H1 (cell line): ENCODE data around the gene KLHL1. TPM values are rescaled to one million over a fixed set of nuclear protein-coding genes. Genes with fewer than 3 reads are reported as not detected.

Experiments
- CTCF ChIA-PET: fragments of 300-600 bp; sonication (Branson Sonifier 250); formaldehyde crosslinking; loops from one replicate; lab custom pipeline; 2021; ENCODE audit not compliant: partially characterized antibody; lab: Charles Lee
- POLR2A ChIA-PET: fragments of 300-600 bp; sonication (Branson Sonifier 250); formaldehyde crosslinking; loops from one replicate; lab custom pipeline; 2021; ENCODE audit warnings: inconsistent platforms; ENCODE audit not compliant: partially characterized antibody; lab: Charles Lee
- DNase-seq, 2 experiments: peaks; one replicate each; pipeline versions ENCODE4 v3.0.0 to v3.0.0-alpha.2; 2010 to 2022; ENCODE audit warnings: low spot score in 2 of 2, low read depth in 1 of 2, mixed read lengths in 1 of 2
- FAIRE-seq: peaks from 2 replicates; lab custom pipeline; 2011; peaks lifted over from hg19 to GRCh38; lab: Jason Lieb, UNC
- H2AFZ ChIP-seq: 2 replicates; pipeline ENCODE4 v1.8.1; 2012; ENCODE audit warnings: low read length, inconsistent platforms
- H2AK5ac ChIP-seq: 2 replicates; pipeline ENCODE4 v1.6.1; 2013; ENCODE audit warnings: low read depth, low read length
- H2BK120ac ChIP-seq: replicated peaks from 2 replicates; pipeline ENCODE3; 2013; ENCODE audit warnings: low read depth, low read length, inconsistent platforms
- H2BK12ac ChIP-seq: 2 replicates; pipeline ENCODE4 v1.6.1; 2013; ENCODE audit warnings: low read depth, low read length
- H2BK15ac ChIP-seq: 2 replicates; pipeline ENCODE4 v1.6.1; 2013; ENCODE audit warnings: low read length
- H2BK20ac ChIP-seq: 2 replicates; pipeline ENCODE4 v1.6.1; 2013; ENCODE audit warnings: low read length
- H2BK5ac ChIP-seq: 2 replicates; pipeline ENCODE4 v1.6.1; 2013; ENCODE audit warnings: low read depth, low read length
- H3K14ac ChIP-seq: 2 replicates; pipeline ENCODE4 v1.6.1; 2013; ENCODE audit warnings: inconsistent platforms; ENCODE audit not compliant: insufficient read length
- H3K18ac ChIP-seq: 2 replicates; pipeline ENCODE4 v1.6.1; 2013; ENCODE audit warnings: low read length; ENCODE audit errors: extremely low read depth
- H3K23ac ChIP-seq: 2 replicates; pipeline ENCODE4 v1.6.1; 2013; ENCODE audit warnings: inconsistent platforms; ENCODE audit not compliant: insufficient read length
- H3K23me2 ChIP-seq: 2 replicates; pipeline ENCODE4 v1.6.1; 2013; ENCODE audit warnings: low read depth, low read length
- H3K27ac ChIP-seq: 2 replicates; pipeline ENCODE4 v1.6.1; 2011; ENCODE audit warnings: low read depth, low read length, inconsistent platforms
- H3K27me3 ChIP-seq, 4 experiments: replicated peaks in 1 of 4; 1 replicate in 1 of 4; 2 replicates in 3 of 4; pipeline versions ENCODE4 v1.6.1 to v1.8.1; 2011 to 2013; ENCODE audit warnings: low read length in 3 of 4, mild to moderate bottlenecking in 3 of 4, inconsistent platforms in 2 of 4, mixed read lengths in 2 of 4, moderate library complexity in 1 of 4; ENCODE audit not compliant: control insufficient read depth in 3 of 4, insufficient read depth in 3 of 4; ENCODE audit errors: extremely low read depth in 1 of 4
- H3K36me3 ChIP-seq, 4 experiments: 2 replicates each; pipeline versions ENCODE4 v1.6.1 to v1.8.1; 2011 to 2013; ENCODE audit warnings: mild to moderate bottlenecking in 4 of 4, low read length in 3 of 4, moderate library complexity in 2 of 4, control low read depth in 1 of 4, inconsistent platforms in 1 of 4; ENCODE audit not compliant: insufficient read depth in 4 of 4, control insufficient read depth in 2 of 4
- H3K4ac ChIP-seq: replicated peaks from 2 replicates; pipeline ENCODE3; 2013; ENCODE audit warnings: low read length, low read depth, mixed read lengths, inconsistent platforms; ENCODE audit not compliant: insufficient read length
- H3K4me1 ChIP-seq, 4 experiments: replicated peaks in 1 of 4; 1 replicate in 1 of 4; 2 replicates in 3 of 4; pipeline versions ENCODE4 v1.6.1 to v1.8.1; 2011 to 2013; ENCODE audit warnings: low read length in 3 of 4, inconsistent platforms in 2 of 4, mixed read lengths in 1 of 4; ENCODE audit not compliant: insufficient read depth in 4 of 4, control insufficient read depth in 3 of 4
- H3K4me2 ChIP-seq, 2 experiments: 2 replicates each; pipeline versions ENCODE4 v1.6.1 to v1.8.1; 2011 to 2013; ENCODE audit warnings: low read depth in 2 of 2, low read length in 2 of 2, control low read depth in 1 of 2, inconsistent platforms in 1 of 2, mild to moderate bottlenecking in 1 of 2; ENCODE audit not compliant: insufficient read depth in 1 of 2
- H3K4me3 ChIP-seq, 4 experiments: fragments of 200-600, 300-600 bp in 1 of 4; sonication (generic), shearing (Covaris generic), sonication (Bioruptor Twin) in 1 of 4; 2 replicates each; pipeline versions ENCODE4 v1.5.1 to v1.8.1; 2011 to 2016; ENCODE audit warnings: low read length in 4 of 4, low read depth in 3 of 4, control low read depth in 2 of 4, inconsistent platforms in 2 of 4, mild to moderate bottlenecking in 2 of 4, mixed read lengths in 1 of 4, moderate library complexity in 1 of 4; ENCODE audit not compliant: insufficient read depth in 2 of 4; ENCODE audit errors: extremely low read depth in 1 of 4
- H3K56ac ChIP-seq: replicated peaks from 2 replicates; pipeline ENCODE3; 2013; ENCODE audit warnings: low read depth, mild to moderate bottlenecking, mixed read lengths, low read length, inconsistent platforms; ENCODE audit not compliant: insufficient read length
- H3K79me1 ChIP-seq: 2 replicates; pipeline ENCODE4 v1.6.1; 2013; ENCODE audit warnings: low read depth, low read length, control low read depth
- H3K79me2 ChIP-seq, 2 experiments: 2 replicates each; pipeline versions ENCODE4 v1.6.1 to v1.8.1; 2012 to 2013; ENCODE audit warnings: low read length in 2 of 2, mild to moderate bottlenecking in 2 of 2, inconsistent platforms in 1 of 2; ENCODE audit not compliant: insufficient read depth in 2 of 2, control insufficient read depth in 1 of 2
- H3K9ac ChIP-seq, 4 experiments: replicated peaks in 1 of 4; 1 replicate in 1 of 4; 2 replicates in 3 of 4; pipeline versions ENCODE4 v1.6.1 to v1.8.1; 2011 to 2013; ENCODE audit warnings: low read depth in 3 of 4, low read length in 3 of 4, control low read depth in 2 of 4, mild to moderate bottlenecking in 2 of 4, moderate library complexity in 2 of 4, inconsistent platforms in 1 of 4; ENCODE audit errors: extremely low read depth in 1 of 4
- H3K9me3 ChIP-seq, 2 experiments: 2 replicates each; pipeline versions ENCODE4 v1.6.1 to v1.8.1; 2012 to 2013; ENCODE audit warnings: mild to moderate bottlenecking in 2 of 2, moderate library complexity in 2 of 2, control low read depth in 1 of 2, inconsistent platforms in 1 of 2, low read depth in 1 of 2, low read length in 1 of 2, mixed read lengths in 1 of 2; ENCODE audit not compliant: insufficient read depth in 2 of 2
- H4K20me1 ChIP-seq, 2 experiments: replicated peaks in 1 of 2; 2 replicates each; pipeline versions ENCODE3 to v1.8.1; 2011 to 2013; ENCODE audit warnings: inconsistent platforms in 2 of 2, low read length in 2 of 2, mild to moderate bottlenecking in 1 of 2; ENCODE audit not compliant: insufficient read depth in 2 of 2, control insufficient read depth in 1 of 2
- H4K5ac ChIP-seq: 2 replicates; pipeline ENCODE4 v1.6.1; 2013; ENCODE audit warnings: low read length, low read depth, mixed read lengths, inconsistent platforms; ENCODE audit not compliant: insufficient read length
- H4K8ac ChIP-seq: 2 replicates; pipeline ENCODE4 v1.8.0; 2013; ENCODE audit warnings: mild to moderate bottlenecking, moderate library complexity, low read length, inconsistent platforms; ENCODE audit not compliant: insufficient read depth; ENCODE audit errors: extremely low read depth
- H4K91ac ChIP-seq: replicated peaks from 2 replicates; pipeline ENCODE3; 2013; ENCODE audit warnings: low read length, mixed read lengths, inconsistent platforms; ENCODE audit not compliant: insufficient read length
- ATF2 ChIP-seq: IDR thresholded peaks from 2 replicates; pipeline ENCODE4 v1.6.1; 2012; ENCODE audit warnings: low read length, inconsistent platforms
- ATF3 ChIP-seq: IDR thresholded peaks from 2 replicates; pipeline ENCODE4 v1.6.1; 2011; ENCODE audit warnings: low read depth, mild to moderate bottlenecking, low read length; ENCODE audit not compliant: insufficient read depth
- CBX5 ChIP-seq: fragments of 300-800, 300-1000 bp; sonication (generic); IDR thresholded peaks from 2 replicates; pipeline ENCODE4 v1.7.1; 2016; ENCODE audit warnings: antibody characterized with exemption, low read length, low read depth
- CBX8 ChIP-seq: fragments of 300-800, 300-1000 bp; sonication (generic); IDR thresholded peaks from 2 replicates; pipeline ENCODE4 v1.7.1; 2016; ENCODE audit warnings: low read depth, low read length, borderline replicate concordance
- CTBP2 ChIP-seq: IDR thresholded peaks from 2 replicates; pipeline ENCODE4 v1.7.0; 2011; ENCODE audit warnings: borderline replicate concordance, mild to moderate bottlenecking, moderate library complexity, mixed read lengths, low read length; ENCODE audit not compliant: insufficient read depth, insufficient read length
- EGR1 ChIP-seq: IDR thresholded peaks from 2 replicates; pipeline ENCODE4 v1.6.1; 2011; ENCODE audit warnings: low read depth, low read length, borderline replicate concordance
- GABPA ChIP-seq: IDR thresholded peaks from 2 replicates; pipeline ENCODE4 v1.6.1; 2011; ENCODE audit warnings: mild to moderate bottlenecking, low read length, moderate library complexity, borderline replicate concordance; ENCODE audit not compliant: insufficient read depth
- KDM5A ChIP-seq: fragments of 200-600 bp; IDR thresholded peaks from 2 replicates; pipeline ENCODE4 v1.7.1; 2012; ENCODE audit warnings: mild to moderate bottlenecking, low read length, inconsistent platforms, mixed read lengths
- SIN3A ChIP-seq, 2 experiments: IDR thresholded peaks in 1 of 2; conservative IDR thresholded peaks in 1 of 2; 2 replicates each; pipeline ENCODE4 v1.6.1; 2011 to 2012; ENCODE audit warnings: low read length in 2 of 2, improper control_type of control experiment in 1 of 2, low read depth in 1 of 2, mild to moderate bottlenecking in 1 of 2
- SIRT6 ChIP-seq: IDR thresholded peaks from one replicate; pipeline ENCODE4 v1.7.1; 2012; ENCODE audit warnings: low read length, inconsistent platforms
- SP1 ChIP-seq: IDR thresholded peaks from 2 replicates; pipeline ENCODE4 v1.6.1; 2011; ENCODE audit warnings: low read depth, low read length
- TAF1 ChIP-seq: IDR thresholded peaks from 2 replicates; pipeline ENCODE4 v1.6.1; 2011; ENCODE audit warnings: mild to moderate bottlenecking, low read depth, low read length
- TAF7 ChIP-seq: optimal IDR thresholded peaks from 2 replicates; pipeline ENCODE3; 2011; ENCODE audit warnings: low read depth, mild to moderate bottlenecking, inconsistent platforms, low read length, moderate library complexity, borderline replicate concordance
- polyA plus RNA-seq, 7 experiments: library from polyadenylated mRNA; depleted of rRNA in 3 of 7; stranded (reverse) in 5 of 7; unstranded in 2 of 7; fragments of >200 nt in 5 of 7; fragments of 200-250 nt in 2 of 7; gene quantifications; 1 replicate in 5 of 7; 2 replicates in 1 of 7; 4 replicates in 1 of 7; pipeline versions ENCODE4 v1.2.1 to v1.2.3, GENCODE V29; 2011 to 2013; ENCODE audit warnings: missing spikeins in 2 of 7, mixed read lengths in 2 of 7
- total RNA-seq: library from RNA; stranded (reverse); fragmentation: NEBNext Ultra II Directional; extraction: Animal tissue kit (Norgen Biotek cat#: 25700); gene quantifications from 2 replicates; pipeline ENCODE4 v1.2.1, GENCODE V29; 2021

The KLHL1 gene
- total and polyA plus RNA-seq, 2 of the 8 experiments (the other 6 are each of a cell fraction or from before 2014, with no cell fraction given), result not detected

- Histone ChIP-seq H3K4me2 (no peak overlapping the region), H3K23me2 (no peaks in the 10 kb centered on the region), H3K18ac (no peak overlapping the region), H3K14ac (no peak overlapping the region), H3K9me3 (no peaks in the 10 kb centered on the region), H3K23ac (no peak overlapping the region), H3K27me3 (no peaks in the 10 kb centered on the region), H2BK5ac (no peak overlapping the region), H3K9ac (no peak overlapping the region), H3K56ac (no peak overlapping the region), H4K8ac (no peak overlapping the region), H4K91ac (no peak overlapping the region), H3K79me2 (no peaks in the 10 kb centered on the region), H2BK120ac (no peak overlapping the region), H2AK5ac (no peak overlapping the region), H3K27ac (no peak overlapping the region), H2BK20ac (no peak overlapping the region), H3K4me3 (no peak overlapping the region), H3K4ac (no peak overlapping the region), H3K36me3 (no peaks in the 10 kb centered on the region), H2BK12ac (no peak overlapping the region), H3K4me1 (no peaks in the 10 kb centered on the region; a peak in 1 of 7 replicates), H4K5ac (no peak overlapping the region), H3K79me1 (no peaks in the 10 kb centered on the region), H2BK15ac (no peak overlapping the region), H4K20me1 (no peaks in the 10 kb centered on the region), H2AFZ (no peak overlapping the region)
- CTCF ChIA-PET, result interaction anchor here (1.5 kb wide), 1 partner anchor 15 kb away, joined by 3 read pairs; no protein-coding TSS in a partner anchor
- DNase-seq (no peak), FAIRE-seq (no peak)
- POLR2A ChIA-PET, result no interaction called here
- TF ChIP-seq KDM5A, result no peak
- no peak for TF ChIP-seq ATF2
- TF ChIP-seq SP1, result no peak
- no peak for TF ChIP-seq GABPA
- no peak for TF ChIP-seq SIRT6
- TF ChIP-seq EGR1, result no peak
- no peak for TF ChIP-seq CBX5
- no peak for TF ChIP-seq TAF1
- TF ChIP-seq TAF7, result no peak
- TF ChIP-seq CBX8, result no peak
- no peak for TF ChIP-seq SIN3A (conservative IDR thresholded peaks at IDR 0.05 in 1 of 2, IDR thresholded peaks at IDR 0.05 in 1 of 2; ENCODE audit: low read depth in 1 of 2, low read length in 2 of 2)
- no peak for TF ChIP-seq ATF3
- no peak for TF ChIP-seq CTBP2
These were observed 153.0 kb downstream of the KLHL1 start for GRCh38 chr13:69955271-69955670.
